Immature natural killer cell (primary cell): ENCODE data around the gene HBD. TPM values are rescaled to one million over a fixed set of nuclear protein-coding genes. Genes with fewer than 3 reads are reported as not detected.
"Not testable (repeated sequence)": the region's sequence is repeated elsewhere in the genome, so short reads cannot be mapped to it uniquely, and the experiment has no call there.

Experiments used
- DNase-seq, 3 donors: peaks; one replicate each; pipeline ENCODE4 v3.0.0; 2022; ENCODE audit warnings: mixed read lengths in 1 of 3
- H3K27ac Mint-ChIP-seq, 6 donors: one replicate each; pipeline ENCODE4 v1.8.0; 2020; ENCODE audit warnings: mixed read lengths in 6 of 6, mild to moderate bottlenecking in 5 of 6, inconsistent platforms in 4 of 6, moderate library complexity in 3 of 6
- H3K27me3 Mint-ChIP-seq, 3 donors: one replicate each; pipeline ENCODE4 v1.8.0; 2020 to 2021; ENCODE audit warnings: low read depth in 3 of 3, mild to moderate bottlenecking in 3 of 3, mixed read lengths in 3 of 3, moderate library complexity in 3 of 3, inconsistent platforms in 1 of 3
- H3K36me3 Mint-ChIP-seq, 3 donors: one replicate each; pipeline ENCODE4 v1.8.0; 2020; ENCODE audit warnings: mixed read lengths in 3 of 3, inconsistent platforms in 2 of 3, mild to moderate bottlenecking in 2 of 3
- H3K4me1 Mint-ChIP-seq, 2 donors: one replicate each; pipeline ENCODE4 v1.8.0; 2020; ENCODE audit warnings: inconsistent platforms in 2 of 2, mild to moderate bottlenecking in 2 of 2, mixed read lengths in 2 of 2, moderate library complexity in 1 of 2
- H3K4me3 Mint-ChIP-seq, 5 donors: one replicate each; pipeline ENCODE4 v1.8.0; 2020; ENCODE audit warnings: mild to moderate bottlenecking in 5 of 5, mixed read lengths in 5 of 5, inconsistent platforms in 3 of 5, moderate library complexity in 3 of 5
- H3K9me3 Mint-ChIP-seq, 6 donors: one replicate each; pipeline ENCODE4 v1.8.0; 2020; ENCODE audit warnings: mild to moderate bottlenecking in 6 of 6, mixed read lengths in 6 of 6, inconsistent platforms in 4 of 6, moderate library complexity in 3 of 6
- polyA plus RNA-seq, 3 donors: library from polyadenylated mRNA; unstranded; fragments of 300-500 nt; fragmentation: Illumina TruSeq; gene quantifications; one replicate each; pipeline ENCODE4 v1.2.3, GENCODE V29; 2021

The HBD gene
- polyA plus RNA-seq, 3 donors from 2014 or later = 1.2 TPM; not detected in 2

GRCh38 chr11:5267033-5267563, 32.8 kb upstream of the HBD start:
- H3K27me3 Mint-ChIP-seq = peaks cover 2 to 3% (median 2%) of the 10 kb centered on the region in 3 donors
- no peak for DNase-seq
- no peak overlapping the region for H3K4me3 Mint-ChIP-seq
- peaks cover 0 to 2% (median 0%) of the 10 kb centered on the region in 6 donors for H3K9me3 Mint-ChIP-seq
- H3K4me1 Mint-ChIP-seq = no peaks in the 10 kb centered on the region
- H3K36me3 Mint-ChIP-seq = no peaks in the 10 kb centered on the region
- no peak overlapping the region for H3K27ac Mint-ChIP-seq

GRCh38 chr11:5266609-5267008, 32.3 kb upstream of the HBD start:
- Mint-ChIP-seq H3K27me3 (peaks cover 2 to 3% (median 2%) of the 10 kb centered on the region in 3 donors), H3K4me1 (no peaks in the 10 kb centered on the region), H3K4me3 (no peak overlapping the region), H3K9me3 (peaks cover 0 to 5% (median 0%) of the 10 kb centered on the region in 6 donors), H3K27ac (no peak overlapping the region), H3K36me3 (no peaks in the 10 kb centered on the region)
- DNase-seq = no peak

- Mint-ChIP-seq H3K36me3 (no peaks in the 10 kb centered on the region), H3K9me3 (peaks cover 0 to 5% (median 0%) of the 10 kb centered on the region in 6 donors), H3K4me1 (no peaks in the 10 kb centered on the region), H3K27me3 (peaks cover 2 to 3% (median 2%) of the 10 kb centered on the region in 3 donors), H3K4me3 (no peak overlapping the region), H3K27ac (no peak overlapping the region)
- no peak for DNase-seq
Measured at GRCh38 chr11:5265832-5266231, 31.5 kb upstream of the HBD start.

GRCh38 chr11:5258543-5259262, 24.4 kb upstream of the HBD start:
- Mint-ChIP-seq H3K36me3 (no peaks in the 10 kb centered on the region), H3K4me1 (no peaks in the 10 kb centered on the region), H3K27ac (no peak overlapping the region), H3K9me3 (peaks cover 0 to 21% (median 3%) of the 10 kb centered on the region in 6 donors), H3K27me3 (peaks cover 0 to 2% (median 0%) of the 10 kb centered on the region in 3 donors), H3K4me3 (no peak overlapping the region)
- no peak for DNase-seq

GRCh38 chr11:5257296-5257695, 23.0 kb upstream of the HBD start:
- DNase-seq = no peak
- no peak overlapping the region for H3K4me3 Mint-ChIP-seq
- H3K27me3 Mint-ChIP-seq = no peaks in the 10 kb centered on the region
- peaks cover 0 to 21% (median 5%) of the 10 kb centered on the region in 6 donors for H3K9me3 Mint-ChIP-seq
- no peak overlapping the region for H3K27ac Mint-ChIP-seq
- H3K4me1 Mint-ChIP-seq = no peaks in the 10 kb centered on the region
- no peaks in the 10 kb centered on the region for H3K36me3 Mint-ChIP-seq

GRCh38 chr11:5254646-5255413, 20.5 kb upstream of the HBD start, which contains the start of gene HBG2:
TSS of gene HBG2 (minus strand) at chr11:5254781. CDS start at chr11:5254728, 53 bp downstream.
- H3K36me3 Mint-ChIP-seq, H3K27ac Mint-ChIP-seq, H3K27me3 Mint-ChIP-seq: not testable (repeated sequence)

GRCh38 chr11:5254023-5254422, 19.7 kb upstream of the HBD start:
- not testable (repeated sequence) for H3K36me3 Mint-ChIP-seq, H3K4me3 Mint-ChIP-seq, H3K27me3 Mint-ChIP-seq, H3K27ac Mint-ChIP-seq, H3K9me3 Mint-ChIP-seq, H3K4me1 Mint-ChIP-seq, DNase-seq

More at GRCh38 chr11:5254646-5255413, 20.5 kb upstream of the HBD start, which contains the start of gene HBG2:
- not testable (repeated sequence) for H3K4me1 Mint-ChIP-seq, DNase-seq, H3K4me3 Mint-ChIP-seq
- H3K9me3 Mint-ChIP-seq = peaks cover 0 to 13% (median 4%) of the 10 kb centered on the region in 6 donors

- DNase-seq, H3K9me3 Mint-ChIP-seq, H3K36me3 Mint-ChIP-seq, H3K27ac Mint-ChIP-seq, H3K4me3 Mint-ChIP-seq, H3K4me1 Mint-ChIP-seq, H3K27me3 Mint-ChIP-seq: not testable (repeated sequence)
Measured at GRCh38 chr11:5253440-5253839, 19.2 kb upstream of the HBD start.

- H3K4me1 Mint-ChIP-seq = no peaks in the 10 kb centered on the region
- H3K27ac Mint-ChIP-seq = no peak overlapping the region
- H3K36me3 Mint-ChIP-seq = no peaks in the 10 kb centered on the region
- peak in 1 of 3 donors; percentile 7 for DNase-seq
- H3K4me3 Mint-ChIP-seq = no peak overlapping the region
- peaks cover 0 to under 1% (median 0%) of the 10 kb centered on the region in 3 donors for H3K27me3 Mint-ChIP-seq
- H3K9me3 Mint-ChIP-seq = peaks cover 0 to 9% (median 0%) of the 10 kb centered on the region in 6 donors
Measured at GRCh38 chr11:5252919-5253265, 18.6 kb upstream of the HBD start.

- H3K4me3 Mint-ChIP-seq = no peak overlapping the region
- no peak overlapping the region for H3K27ac Mint-ChIP-seq
- no peaks in the 10 kb centered on the region for H3K4me1 Mint-ChIP-seq
- no peak for DNase-seq
- H3K27me3 Mint-ChIP-seq = peaks cover 0 to 2% (median 0%) of the 10 kb centered on the region in 3 donors
- no peaks in the 10 kb centered on the region for H3K36me3 Mint-ChIP-seq
- peaks cover 0 to 9% (median 0%) of the 10 kb centered on the region in 6 donors for H3K9me3 Mint-ChIP-seq
Measured at GRCh38 chr11:5252192-5252918, 18.1 kb upstream of the HBD start.

GRCh38 chr11:5251746-5252145, 17.5 kb upstream of the HBD start:
- H3K27me3 Mint-ChIP-seq = peaks cover 0 to 2% (median under 1%) of the 10 kb centered on the region in 3 donors
- no peak overlapping the region for H3K4me3 Mint-ChIP-seq
- no peak for DNase-seq
- no peaks in the 10 kb centered on the region for H3K36me3 Mint-ChIP-seq
- H3K4me1 Mint-ChIP-seq = no peaks in the 10 kb centered on the region
- peaks cover 0 to 9% (median 0%) of the 10 kb centered on the region in 6 donors for H3K9me3 Mint-ChIP-seq
- H3K27ac Mint-ChIP-seq = no peak overlapping the region

GRCh38 chr11:5250543-5251204, 16.4 kb upstream of the HBD start:
- Mint-ChIP-seq H3K27ac (no peak overlapping the region), H3K36me3 (no peaks in the 10 kb centered on the region), H3K27me3 (peaks cover 0 to 2% (median 1%) of the 10 kb centered on the region in 3 donors), H3K4me1 (no peaks in the 10 kb centered on the region), H3K9me3 (peaks cover 0 to 9% (median 0%) of the 10 kb centered on the region in 6 donors), H3K4me3 (no peak overlapping the region)
- no peak for DNase-seq

GRCh38 chr11:5249807-5250396, 15.6 kb upstream of the HBD start, which contains the start of gene HBG1:
TSS of gene HBG1 (minus strand) at chr11:5249857. CDS start at chr11:5249804, 53 bp downstream.
- DNase-seq = not testable (repeated sequence)

More at GRCh38 chr11:5249807-5250396, 15.6 kb upstream of the HBD start, which contains the start of gene HBG1:
- H3K4me1 Mint-ChIP-seq, H3K9me3 Mint-ChIP-seq, H3K27ac Mint-ChIP-seq, H3K27me3 Mint-ChIP-seq, H3K4me3 Mint-ChIP-seq, H3K36me3 Mint-ChIP-seq: not testable (repeated sequence)
